GM20000 (cell line): ENCODE measurements around the gene NPSR1.

Source experiments
- DNase-seq: peaks from one replicate; pipeline ENCODE4 v3.0.0; 2012; ENCODE audit warnings: low spot score
- CTCF ChIP-seq: IDR thresholded peaks from 2 replicates; pipeline ENCODE4 v1.5.1; 2012; ENCODE audit warnings: mild to moderate bottlenecking, control low read depth; ENCODE audit errors: extremely low read depth, missing control alignments

NPSR1 gene

GRCh38 chr7:34655384-34655783 is 2.6 kb upstream of the NPSR1 start:
- TF ChIP-seq CTCF, result no peak
- DNase-seq, result no peak

GRCh38 chr7:34656041-34656440 is 2.0 kb upstream of the NPSR1 start:
- TF ChIP-seq CTCF, result no peak

GRCh38 chr7:34659472-34660075 is 1.6 kb downstream of the NPSR1 start:
- no peak for TF ChIP-seq CTCF

More at GRCh38 chr7:34656041-34656440, 2.0 kb upstream of the NPSR1 start:
- DNase-seq, result no peak

GRCh38 chr7:34662058-34662708 is 4.2 kb downstream of the NPSR1 start:
- no peak for TF ChIP-seq CTCF

More at GRCh38 chr7:34659472-34660075, 1.6 kb downstream of the NPSR1 start:
- DNase-seq, result no peak

GRCh38 chr7:34664755-34665154 is 6.7 kb downstream of the NPSR1 start:
- TF ChIP-seq CTCF, result no peak
- no peak for DNase-seq

More at GRCh38 chr7:34662058-34662708, 4.2 kb downstream of the NPSR1 start:
- DNase-seq, result no peak

- DNase-seq, result no peak
These were observed 14.4 kb downstream of the NPSR1 start for GRCh38 chr7:34672430-34672829.

More at GRCh38 chr7:34672430-34672829, 14.4 kb downstream of the NPSR1 start:
- TF ChIP-seq CTCF, result no peak
